GM18508 (cell line): ENCODE measurements around the gene C1orf198.
"Not testable (repeated sequence)": the region's sequence is repeated elsewhere in the genome, so short reads cannot be mapped to it uniquely, and the experiment has no call there.

Source experiments
- ATAC-seq: cut with Tn5 transposase; IDR thresholded peaks from one replicate; pipeline ENCODE4 v1.9.1; 2021; ENCODE audit warnings: moderate number of reproducible peaks; ENCODE audit not compliant: insufficient read depth, unreplicated experiment

Gene C1orf198

DNA sequence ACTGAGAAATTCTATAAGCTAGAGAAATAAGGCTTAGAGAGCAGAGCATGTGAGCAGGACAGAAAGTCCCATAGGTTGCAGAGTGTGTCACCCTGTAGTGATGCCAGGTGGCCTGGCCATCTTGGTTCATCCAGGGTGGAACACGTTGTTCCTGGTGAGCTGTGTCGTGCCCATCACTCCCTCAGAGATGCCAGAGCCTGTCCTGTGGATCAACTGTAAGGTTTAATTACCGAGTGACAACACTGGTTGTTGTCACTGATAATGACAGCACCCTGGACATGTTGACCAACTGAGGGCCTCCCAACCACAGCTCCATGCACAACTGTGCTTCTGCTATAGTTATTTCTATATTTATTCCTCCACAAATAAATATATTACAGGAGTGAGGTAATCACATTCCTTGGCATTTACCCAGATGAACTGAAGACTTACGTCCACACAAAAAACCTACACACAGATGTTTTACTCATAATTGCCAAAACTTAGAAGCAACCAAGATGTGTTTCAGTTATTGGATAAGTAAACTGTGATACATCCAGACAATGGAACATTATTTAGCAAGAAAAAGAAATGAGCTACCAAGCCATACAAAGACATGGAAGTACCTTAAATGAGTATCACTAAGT is 6.2 kb downstream of the C1orf198 start:
- ATAC-seq, result no peak

DNA sequence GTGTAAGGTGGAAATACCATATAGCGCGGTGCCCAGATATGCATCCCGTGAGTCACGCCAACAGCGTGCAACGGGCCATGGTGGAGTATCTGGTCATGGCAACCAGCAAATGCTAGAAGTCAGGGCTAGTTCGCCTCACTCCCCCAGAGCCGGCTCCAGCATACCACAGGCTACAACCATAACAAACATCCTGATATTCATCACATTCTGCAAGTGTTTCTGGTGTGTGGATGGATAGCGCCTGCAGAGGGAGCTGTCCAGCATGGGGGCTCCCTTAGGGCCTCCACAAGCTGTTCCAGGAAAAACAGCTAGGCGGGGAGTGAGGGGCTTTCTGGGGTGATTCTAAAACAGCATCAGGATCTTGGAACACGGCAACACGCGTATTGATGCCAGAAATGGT is 6.8 kb downstream of the C1orf198 start:
- ATAC-seq, result no peak

DNA sequence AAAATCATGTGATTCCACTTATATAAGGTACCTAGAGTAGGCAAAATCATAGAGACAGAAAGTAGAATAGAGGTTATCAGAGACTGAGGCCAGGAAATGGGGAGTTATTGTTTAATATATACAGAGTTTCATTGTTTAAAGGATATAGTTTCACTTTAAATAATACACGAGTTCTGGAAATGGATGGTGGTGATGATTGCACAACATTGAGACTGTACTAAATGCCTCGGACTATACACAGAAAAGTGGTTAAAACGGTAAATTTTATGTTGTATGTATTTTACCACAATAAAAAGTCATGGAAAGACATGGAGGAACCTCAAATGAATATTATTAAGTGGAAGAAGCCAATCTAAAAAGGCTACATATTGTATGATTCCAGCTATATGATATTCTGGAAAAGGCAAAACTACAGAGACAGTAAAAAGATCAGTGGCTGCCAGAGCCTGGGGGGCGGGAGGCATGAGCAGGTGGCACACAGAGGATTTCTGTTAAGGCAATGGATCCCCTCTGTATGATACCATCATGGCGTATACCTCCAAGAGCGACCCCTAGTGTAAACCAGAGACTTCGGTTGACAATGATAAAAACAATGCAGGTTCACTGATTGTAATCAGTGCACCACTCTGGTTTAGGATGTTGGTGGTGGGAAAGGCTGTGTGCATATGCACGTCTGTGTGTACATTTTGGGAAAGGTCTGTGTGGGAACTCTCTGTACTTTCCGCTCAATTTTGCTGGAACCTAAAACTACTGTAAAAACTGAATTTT is 7.5 kb downstream of the C1orf198 start:
- no peak for ATAC-seq

DNA sequence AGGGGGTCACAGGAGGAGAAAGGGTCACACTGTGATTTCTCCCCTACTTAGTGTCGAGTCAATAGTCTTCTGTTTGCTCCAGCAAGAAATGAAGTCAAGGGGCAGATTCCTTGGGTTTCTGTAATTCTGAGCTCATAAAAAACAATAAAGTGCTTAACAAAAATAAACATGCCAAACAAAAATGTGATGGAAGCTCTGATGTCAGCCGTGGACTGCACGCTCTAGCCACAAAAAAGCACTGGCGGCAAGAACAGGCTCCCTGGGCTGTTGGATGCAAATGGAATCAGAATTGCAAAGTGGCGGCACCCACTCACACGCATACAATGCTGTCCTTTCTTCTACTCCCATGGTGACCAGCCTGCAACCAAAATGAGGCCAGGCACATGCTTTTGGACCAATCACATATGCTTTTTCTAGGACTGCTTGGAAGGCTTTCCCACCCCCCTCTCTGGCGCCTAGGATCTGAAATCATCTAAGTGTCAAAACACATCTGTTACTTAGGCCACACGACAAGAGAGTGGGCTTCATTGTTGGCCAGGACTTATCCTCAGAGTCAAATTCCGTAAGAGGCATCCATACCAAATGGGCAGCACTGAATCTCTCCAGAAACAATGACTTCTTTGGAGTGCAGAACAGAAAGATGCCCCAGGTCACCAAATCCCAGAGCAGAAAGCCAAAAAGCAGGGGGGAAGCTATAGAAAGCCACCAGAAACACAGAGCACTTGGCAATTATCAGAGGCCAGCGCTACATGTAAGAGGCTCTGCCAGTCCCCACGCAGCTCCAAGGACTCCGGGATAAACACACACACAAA is 9.2 kb downstream of the C1orf198 start:
- no peak for ATAC-seq

DNA sequence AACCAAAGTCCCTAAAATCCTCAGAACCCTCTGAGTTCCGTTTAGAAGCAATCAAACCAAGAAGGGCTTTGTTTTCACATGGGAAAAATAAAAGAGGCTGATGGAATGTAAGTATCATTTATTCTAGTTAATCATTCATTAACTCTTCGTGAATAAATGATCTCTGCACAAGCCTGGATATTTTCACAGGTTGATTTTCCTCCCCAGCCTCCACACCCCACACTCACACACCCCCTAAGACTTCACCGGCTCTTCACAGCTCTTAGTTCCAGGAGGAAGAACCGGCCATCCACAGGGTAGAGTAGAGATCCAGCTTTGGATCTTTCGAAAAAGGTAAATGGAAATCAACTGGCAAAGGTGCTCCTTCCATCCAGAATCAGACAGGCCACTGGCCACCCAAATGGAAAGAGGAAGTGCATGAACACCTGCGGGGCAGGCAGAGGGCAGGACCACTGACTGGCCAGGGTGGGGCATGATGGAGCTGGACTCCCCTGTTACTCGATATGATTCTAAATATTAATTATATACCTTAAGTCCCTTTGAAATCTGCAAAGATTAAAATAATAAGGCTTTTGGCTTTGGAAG is 10.0 kb downstream of the C1orf198 start:
- ATAC-seq, result no peak

DNA sequence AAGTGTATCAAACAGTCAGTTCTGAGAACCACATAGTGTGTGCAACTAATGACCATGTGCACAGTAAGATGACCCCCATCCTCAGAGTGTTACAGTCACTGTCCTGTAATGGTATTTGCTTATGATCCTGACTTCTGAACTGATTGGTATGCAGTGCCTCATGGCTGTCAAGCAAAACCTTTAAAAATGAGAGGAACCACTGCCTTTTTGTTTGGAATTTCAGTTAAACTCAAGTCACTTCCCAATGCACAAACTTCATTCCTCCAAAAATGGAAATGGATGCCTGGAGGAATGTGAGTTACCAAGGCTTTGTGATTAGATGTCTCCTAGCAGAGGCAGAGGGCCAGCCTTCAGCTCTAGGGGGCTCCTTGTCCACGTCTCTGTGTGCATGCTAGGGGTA is 10.5 kb downstream of the C1orf198 start:
- no peak for ATAC-seq

DNA sequence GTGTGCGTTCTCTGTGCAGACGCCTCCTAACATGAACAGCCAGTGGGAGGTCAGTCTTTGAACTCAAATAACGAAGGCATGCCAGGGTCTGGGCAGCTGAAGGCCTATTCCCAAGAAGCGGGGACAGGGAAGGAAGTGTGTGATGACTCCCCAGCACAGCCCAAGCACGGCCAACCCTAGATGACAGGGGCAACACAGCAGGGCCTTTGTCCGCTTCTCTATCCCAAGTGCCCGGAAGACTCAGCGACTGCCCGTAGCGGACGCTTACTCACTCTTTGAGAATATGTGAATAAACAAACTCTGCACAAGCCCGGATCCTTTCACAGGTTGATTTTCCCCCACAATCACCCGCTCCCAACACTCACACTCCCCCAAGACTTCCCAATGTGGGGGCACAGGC is 11.2 kb downstream of the C1orf198 start:
- no peak for ATAC-seq

DNA sequence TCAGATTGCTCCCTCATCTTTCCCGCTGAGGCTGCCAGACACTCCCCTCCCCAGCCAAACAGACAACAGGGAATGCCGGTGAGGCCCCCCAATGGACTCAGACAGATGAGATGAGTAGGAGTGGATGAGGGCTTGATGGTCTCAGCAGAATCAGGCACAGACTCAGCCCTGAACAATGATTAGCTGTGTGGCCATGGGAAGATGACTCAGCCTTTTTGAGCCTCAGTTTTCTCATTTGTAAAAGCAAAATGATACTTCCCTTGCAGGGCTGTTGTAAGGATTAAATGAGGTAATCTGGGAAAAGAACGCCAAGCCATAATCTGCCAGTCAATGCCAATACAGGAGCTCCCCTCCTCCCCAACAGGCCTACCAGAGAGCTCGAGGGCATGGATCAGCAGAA is 12.4 kb downstream of the C1orf198 start:
- ATAC-seq, result no peak

DNA sequence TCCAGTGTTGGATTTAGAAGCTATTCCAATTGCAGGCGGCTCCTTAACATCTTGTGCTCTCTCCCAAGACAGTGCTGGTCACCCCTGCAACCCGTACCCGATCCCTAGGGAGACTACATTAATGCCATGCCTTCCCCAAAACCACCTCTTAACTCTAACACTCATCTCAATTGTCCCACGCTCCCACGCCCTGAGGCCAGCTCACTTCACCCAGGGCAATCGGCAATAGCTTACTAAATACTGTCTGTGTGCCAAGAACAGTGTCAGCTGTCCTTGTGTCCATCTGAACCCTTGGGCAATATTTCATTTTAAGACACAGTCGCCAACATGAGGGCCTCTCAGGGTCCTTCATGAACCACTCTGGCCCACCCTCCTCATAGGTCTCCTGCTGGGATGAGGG is 13.9 kb downstream of the C1orf198 start:
- no peak for ATAC-seq

DNA sequence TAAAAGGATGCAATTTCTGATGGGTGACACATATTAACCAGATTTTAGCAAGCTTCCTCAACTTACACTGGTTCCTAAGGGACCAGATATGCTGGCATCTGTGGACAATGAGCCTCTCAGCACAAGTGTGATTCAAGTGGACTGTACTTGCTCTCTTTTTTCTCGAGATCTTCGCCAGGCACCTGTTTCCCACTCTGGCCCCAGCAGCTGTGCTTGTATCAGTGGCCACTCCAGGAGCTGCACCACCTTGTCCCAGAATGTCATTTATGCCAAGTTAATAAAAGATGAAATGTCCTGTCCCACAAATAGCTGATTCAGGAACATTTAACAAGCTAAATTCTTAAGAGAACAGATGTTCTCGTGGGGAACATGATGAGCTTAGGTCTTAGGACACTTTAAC is 14.6 kb downstream of the C1orf198 start:
- ATAC-seq, result no peak

DNA sequence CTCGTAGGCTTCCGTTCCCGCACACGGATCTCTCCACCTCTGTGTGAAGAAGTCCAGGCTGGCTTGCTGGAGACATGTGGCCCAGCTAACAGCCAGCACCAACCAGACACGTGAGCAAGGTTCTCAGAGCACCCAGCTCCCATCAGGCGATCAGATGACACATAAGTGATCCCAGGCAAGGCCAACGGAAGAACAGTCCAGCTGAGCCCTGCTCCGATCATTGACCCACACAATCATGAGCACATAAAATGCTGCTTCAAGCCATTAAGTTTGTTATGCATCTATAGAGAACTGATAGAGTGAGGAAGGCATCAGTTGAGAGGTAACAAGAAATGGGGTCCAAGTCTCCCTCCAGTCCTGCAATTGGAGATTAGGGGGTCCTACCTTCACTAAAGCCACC is 15.4 kb downstream of the C1orf198 start:
- no peak for ATAC-seq

DNA sequence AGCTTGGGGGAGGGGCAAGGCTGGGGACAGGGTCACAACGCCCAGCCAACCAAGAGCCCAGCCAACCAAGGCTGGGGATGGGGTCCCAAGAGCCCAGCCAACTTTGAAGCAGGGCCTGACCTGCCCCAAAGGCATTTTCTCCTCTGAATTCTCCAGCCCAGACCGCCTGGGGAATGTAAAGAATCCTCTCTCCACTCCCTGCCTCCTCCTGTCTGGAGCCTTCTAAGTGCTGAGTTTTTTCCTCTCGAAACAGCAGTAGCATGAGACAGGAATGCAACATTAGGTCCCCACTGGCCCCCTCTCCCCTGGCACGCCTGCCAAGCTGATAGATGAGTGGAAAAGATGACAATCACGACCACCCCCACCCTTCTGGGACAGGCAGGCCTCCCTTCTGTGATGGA is 17.0 kb downstream of the C1orf198 start:
- ATAC-seq, result no peak

DNA sequence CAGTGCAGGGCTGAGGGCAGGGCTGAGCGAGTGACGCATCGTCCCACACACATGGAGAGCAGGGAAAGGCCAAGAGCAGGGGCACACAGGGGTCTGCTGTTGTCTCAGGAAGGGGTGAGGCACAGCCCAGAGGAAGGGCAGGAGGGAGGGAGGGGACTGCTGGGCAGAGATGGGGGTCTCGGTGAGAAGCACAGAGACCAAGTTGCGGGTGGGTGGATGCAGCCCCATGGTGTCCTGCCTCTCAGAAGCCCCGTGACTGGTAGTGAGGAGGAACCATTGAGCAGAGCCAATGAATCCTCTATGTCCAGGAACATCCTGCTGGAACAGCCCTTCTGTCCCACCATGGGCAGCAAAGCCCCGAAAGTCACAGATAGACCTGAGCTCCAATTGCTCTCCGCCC is 17.8 kb downstream of the C1orf198 start:
- no peak for ATAC-seq

DNA sequence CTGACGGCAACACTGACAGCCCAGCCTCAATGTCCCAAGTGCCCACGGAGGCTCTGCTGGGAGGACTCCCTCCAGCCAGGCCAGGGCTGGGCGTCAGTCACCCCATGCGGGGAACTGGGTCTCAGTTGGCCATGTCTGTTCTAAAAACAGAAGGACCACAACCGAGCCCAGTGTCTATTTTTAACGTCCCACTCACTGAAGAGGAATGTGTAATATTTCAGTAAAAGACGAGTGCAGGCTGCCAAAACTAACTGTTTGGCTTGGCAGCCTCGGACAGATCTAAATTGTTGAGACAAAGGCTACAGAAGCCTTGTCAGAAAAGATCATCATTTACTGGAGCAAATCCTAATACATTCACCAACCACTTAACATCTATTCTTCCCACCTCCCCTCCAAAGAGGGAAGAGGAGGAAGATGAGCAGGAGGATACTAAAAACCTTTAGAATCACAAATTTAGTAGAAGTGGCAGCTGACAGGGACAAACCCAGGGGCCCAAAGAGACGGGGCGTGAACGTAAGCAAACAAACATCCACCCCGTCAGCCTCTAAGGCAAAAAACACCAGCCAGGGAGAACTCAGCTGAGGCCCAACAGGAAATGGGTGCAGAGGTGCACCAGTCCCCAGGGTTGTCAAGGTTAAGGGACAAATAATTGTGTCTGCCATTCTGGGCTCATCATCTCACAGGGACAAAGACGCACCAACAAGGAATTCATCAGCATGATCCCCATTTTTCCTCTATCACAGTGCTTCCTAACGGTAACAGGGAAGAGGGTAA is 18.7 kb downstream of the C1orf198 start:
- ATAC-seq, result no peak

DNA sequence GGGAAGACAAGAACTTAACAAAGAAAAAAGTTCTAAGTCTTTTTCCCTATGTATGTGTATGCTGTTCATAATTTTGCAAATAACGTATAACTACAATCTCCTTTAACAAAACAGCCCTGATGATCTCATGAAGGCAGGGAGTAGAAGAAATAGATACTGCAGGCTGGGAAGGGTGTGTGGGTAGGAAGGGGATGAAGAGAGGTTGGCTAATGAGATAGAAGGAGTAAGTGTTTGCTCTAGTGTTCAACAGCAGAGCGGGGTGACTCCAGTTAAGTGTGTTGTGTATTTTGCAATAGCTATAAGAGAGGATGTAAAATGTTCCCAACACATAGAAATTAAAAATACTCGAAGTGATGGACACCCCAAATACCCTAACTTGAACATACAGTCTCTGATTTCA is 20.1 kb downstream of the C1orf198 start:
- ATAC-seq, result no peak

DNA sequence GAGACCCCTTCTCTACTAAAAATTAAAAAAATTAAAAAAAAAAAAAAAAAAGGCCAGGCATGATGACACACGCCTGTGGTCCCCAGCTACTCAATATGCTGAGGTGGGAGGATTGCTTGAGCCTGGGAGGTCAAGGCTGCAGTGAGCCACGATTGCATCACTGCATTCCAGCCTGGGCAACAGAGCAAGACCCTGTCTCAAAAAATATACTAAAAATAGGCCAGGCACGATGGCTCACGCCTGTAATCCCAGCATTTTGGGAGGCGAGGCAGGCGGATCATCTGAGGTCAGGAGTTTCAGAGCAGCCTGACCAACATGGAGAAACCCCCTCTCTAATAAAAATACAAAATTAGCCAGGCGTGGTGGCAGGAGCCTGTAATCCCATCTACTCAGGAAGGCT is 23.1 kb downstream of the C1orf198 start:
- ATAC-seq, result not testable (repeated sequence)

DNA sequence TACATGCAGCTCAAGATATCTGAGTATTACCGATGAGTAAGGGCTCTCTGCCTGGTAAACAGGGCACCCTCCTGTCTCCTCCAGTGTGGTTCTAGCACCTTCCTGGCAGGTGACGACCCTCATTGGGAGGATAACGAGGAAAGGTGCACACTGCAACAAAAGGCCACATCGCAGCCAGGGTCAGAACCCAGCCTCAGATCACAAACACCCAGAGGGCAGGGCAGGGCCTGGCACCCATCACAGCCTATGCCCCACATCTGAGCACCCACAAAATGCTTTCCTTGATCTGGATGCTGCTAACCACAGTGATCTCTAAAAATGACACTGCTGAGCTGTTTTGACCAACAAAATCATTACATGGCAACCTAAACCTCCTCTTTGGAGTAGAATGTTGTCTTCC is 23.8 kb downstream of the C1orf198 start:
- ATAC-seq, result no peak

DNA sequence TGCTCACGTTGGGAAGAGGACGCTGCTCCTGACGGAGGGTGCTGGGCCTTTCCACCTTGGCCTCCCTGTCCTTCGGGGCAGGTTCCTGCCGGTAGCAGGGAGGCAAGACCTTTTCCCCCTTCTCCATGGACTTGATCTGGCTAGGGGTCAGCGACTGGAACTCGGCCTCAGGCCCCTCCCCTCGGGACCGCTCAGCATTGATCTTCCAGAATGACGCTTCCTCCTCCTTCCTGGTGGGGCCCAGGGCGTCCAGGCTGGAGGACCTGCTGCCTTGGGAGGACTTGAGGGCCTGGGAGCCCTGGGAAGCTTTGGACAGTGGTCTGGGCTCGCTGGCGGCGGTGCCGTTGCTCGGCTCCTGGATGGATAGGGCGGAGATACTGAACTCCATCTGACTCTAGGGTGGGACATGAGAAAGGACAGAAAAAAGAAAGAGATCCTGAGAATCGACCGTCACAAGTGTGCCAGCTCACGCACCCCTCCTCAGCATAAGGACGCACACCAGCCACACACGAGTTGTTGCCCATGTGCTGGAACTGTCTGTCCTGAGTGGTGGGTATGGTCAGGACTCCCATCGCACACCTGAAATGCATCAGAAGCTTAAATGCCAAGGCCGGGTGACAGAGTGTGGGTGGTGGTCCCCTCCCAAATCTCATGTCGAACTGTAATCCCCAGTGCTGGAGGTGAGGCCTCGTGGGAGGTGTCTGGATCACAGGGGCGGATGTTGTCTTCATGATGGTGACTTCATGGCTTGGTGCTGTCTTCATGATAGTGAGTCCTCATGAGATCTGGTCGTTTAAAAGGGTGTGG is 24.6 kb downstream of the C1orf198 start:
- ATAC-seq, result no peak

DNA sequence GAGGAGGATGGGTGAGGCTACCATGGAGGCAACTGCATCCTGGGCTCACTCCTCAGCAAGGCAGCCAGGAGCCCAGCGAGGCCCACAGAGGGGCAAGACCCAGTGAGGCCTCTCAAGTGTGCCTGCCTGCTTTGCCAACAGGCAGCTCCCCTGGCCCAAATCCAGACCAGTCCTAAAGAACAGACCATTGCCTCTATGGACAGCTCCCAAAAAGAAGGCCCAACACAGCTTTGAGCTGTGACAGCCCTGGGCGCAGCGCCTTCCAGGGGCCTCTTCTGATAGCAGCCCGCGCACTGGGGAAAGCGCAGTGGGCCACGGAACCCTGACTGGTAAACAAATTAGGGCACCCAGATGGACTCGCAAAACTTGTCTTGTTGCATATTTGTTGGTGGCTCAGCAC is 25.5 kb downstream of the C1orf198 start:
- ATAC-seq, result no peak
